HG02981 (cell line): Measurements from ENCODE around the gene FBXL17.
A peak's percentile ranks its signal among the peaks of the same experiment; 100 is the strongest.
"Not testable (repeated sequence)": the region's sequence is repeated elsewhere in the genome, so short reads cannot be mapped to it uniquely, and the experiment has no call there.

Source experiments
- ATAC-seq: cut with Tn5 transposase; IDR thresholded peaks from one replicate; pipeline ENCODE4 v1.9.1; 2021; ENCODE audit warnings: mild to moderate bottlenecking, moderate library complexity; ENCODE audit not compliant: unreplicated experiment

Gene FBXL17

GRCh38 chr5:108312258-108312657, 69.6 kb downstream of the FBXL17 start:
- ATAC-seq, result no peak

DNA sequence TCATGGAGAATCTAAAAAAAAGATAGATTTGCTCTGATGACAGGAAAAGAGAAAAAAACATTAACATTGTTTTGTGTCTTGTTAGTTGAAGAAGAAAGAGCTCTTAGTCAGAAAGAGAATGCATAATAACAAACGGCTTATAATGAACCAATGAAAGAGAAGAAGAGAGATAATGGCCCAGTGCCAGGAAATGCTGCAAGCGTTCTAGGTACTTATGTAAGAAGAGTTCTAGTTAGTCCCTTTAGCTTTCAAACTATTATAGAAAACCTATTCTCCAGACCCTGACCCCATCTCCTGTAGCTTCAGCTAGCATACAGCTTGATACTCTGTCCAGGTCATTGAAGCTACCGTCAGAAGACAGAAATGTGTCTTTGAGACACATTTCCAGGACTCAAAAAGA, 70.2 kb downstream of the FBXL17 start:
- ATAC-seq, result no peak

GRCh38 chr5:108303611-108304010, 78.3 kb downstream of the FBXL17 start:
- no peak for ATAC-seq

- ATAC-seq, result no peak
Measured at GRCh38 chr5:108303086-108303485, 78.8 kb downstream of the FBXL17 start.

DNA sequence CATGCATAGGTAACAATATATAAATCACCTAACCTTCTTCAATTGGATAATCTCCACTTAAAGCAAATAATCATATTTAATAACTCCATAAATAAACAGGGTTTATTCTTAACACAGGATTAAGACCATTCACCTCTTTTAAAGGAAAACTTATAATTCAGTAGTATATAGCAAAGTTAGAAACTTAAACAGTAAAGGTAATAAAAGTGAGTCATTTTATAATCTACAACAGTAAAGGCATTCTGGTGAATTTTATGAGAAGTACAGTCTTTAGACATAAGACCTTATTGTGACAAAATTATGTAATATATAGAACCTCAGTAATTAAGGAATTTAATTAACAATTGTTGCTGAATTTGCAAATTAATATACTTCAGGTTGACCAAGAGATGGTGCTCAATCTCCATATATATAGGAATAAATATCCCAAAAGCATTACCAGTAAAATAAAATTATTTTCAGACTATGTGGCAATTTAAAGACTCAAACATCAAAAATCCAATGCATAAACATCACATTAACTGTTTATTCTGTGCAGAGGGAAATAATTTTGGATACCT, 84.8 kb downstream of the FBXL17 start:
- no peak for ATAC-seq

DNA sequence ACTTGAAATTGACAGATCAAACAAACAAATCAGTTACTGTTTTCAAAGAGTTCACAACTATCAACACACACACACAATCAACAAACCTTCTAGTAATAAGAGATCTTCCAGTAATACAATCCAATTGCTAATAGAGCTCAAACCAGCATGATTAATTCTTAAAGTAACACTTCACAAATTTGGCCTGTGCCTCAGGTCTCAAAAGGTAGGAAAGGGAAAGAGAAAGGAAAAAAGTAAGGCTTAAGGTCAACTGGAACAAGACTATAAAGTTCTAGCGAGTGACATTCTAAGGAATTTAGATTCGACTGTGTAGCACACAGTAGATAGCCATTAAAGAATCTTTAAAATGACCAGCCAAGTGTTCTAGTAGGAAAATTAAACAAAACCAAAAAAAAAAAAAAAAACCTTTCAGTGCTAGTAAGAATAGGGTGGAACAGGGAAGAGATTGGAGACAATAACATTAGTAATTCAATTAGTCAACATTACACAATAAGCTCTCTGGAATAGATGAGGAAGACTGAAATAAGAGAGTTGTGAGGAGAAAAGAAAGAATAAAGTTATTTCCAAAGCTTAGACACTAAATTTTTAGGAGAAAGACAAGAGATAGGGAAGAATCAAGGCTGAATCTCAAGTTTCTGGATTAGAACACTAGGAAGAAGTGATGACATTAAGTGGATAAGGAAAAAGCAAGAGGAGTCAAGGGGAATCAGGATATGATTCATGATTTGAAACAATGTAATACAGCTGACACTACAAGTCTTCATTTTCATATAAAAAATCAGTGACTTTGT, 86.1 kb downstream of the FBXL17 start:
- ATAC-seq, result no peak

- ATAC-seq, result no peak
Measured at GRCh38 chr5:108280960-108281569, 100.8 kb downstream of the FBXL17 start.

GRCh38 chr5:108280248-108280647, 101.7 kb downstream of the FBXL17 start:
- ATAC-seq, result no peak

- no peak for ATAC-seq
Measured at GRCh38 chr5:108278285-108279240, 103.3 kb downstream of the FBXL17 start.

GRCh38 chr5:108276187-108277050, 105.5 kb downstream of the FBXL17 start:
- no peak for ATAC-seq

DNA sequence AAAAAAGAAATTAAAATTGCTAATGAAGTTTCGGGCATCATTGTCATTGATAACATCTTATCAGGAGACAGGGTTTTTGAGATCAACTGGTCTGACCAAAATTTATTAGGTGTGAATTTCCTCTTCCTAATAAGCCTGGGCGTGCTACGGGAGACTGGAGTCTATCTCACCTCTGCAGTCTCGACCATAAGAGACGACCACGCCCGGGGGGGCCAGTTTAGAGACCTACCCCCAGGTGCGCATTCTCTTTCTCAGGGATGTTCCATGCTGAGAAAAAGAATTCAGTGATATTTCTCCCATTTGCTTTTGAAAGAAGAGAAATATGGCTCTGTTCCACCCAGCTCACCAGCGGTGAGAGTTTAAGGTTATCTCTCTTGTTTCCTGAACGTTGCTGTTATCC, 107.8 kb downstream of the FBXL17 start:
- not testable (repeated sequence) for ATAC-seq

- no peak for ATAC-seq
Measured at GRCh38 chr5:108271127-108271526, 110.8 kb downstream of the FBXL17 start.

DNA sequence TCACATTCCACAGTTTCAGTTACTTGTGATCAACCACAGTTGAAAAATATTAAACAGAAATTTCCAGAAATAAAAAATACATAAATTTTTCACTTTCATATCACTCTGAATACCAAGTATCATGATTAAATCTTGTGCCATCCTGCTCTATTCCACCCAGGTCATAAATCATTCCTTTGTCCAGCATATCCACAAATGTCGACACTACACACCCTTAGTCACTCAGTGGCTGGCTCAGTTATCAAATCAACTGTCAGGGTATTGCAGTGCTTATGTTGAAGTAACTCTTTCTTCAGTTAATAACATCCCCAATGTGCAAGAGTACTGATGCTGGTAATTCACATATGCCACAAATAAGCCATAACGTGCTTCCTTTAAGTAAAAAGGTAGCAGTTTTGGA, 115.7 kb downstream of the FBXL17 start:
- ATAC-seq, result no peak

DNA sequence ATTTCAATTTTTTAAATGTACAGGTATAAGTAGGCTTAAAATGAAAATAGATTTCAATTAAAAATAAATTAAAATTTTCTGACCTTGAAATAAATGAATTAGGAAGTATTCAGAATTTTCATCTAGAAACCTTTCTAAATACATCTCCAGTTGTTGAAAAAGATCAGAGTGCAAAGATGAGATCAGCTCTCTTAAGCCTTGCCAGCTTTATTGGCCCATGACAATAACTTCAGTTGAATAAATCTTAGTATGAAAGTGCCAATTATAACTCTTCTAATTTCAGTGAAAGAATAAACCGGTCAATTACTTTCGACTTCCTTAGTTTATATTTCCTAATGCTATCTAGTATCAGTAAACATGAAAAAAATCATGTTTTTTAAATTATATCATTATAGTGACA, 117.4 kb downstream of the FBXL17 start:
- ATAC-seq, result no peak

GRCh38 chr5:108263338-108263737, 118.6 kb downstream of the FBXL17 start:
- no peak for ATAC-seq

DNA sequence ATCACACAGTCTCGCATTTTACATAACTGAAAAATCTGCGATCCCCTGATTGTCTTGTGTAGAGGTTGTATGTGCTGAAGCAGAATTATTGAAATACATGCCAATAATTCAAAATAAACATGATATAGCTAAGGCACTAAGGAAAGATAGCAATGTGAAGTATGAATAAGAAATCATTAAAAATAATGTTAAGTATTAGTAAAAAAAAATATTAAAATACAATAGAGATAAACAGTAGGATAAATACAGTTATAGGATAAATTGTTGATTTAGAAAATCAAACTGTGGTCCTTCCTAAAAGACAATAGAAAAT, 121.1 kb downstream of the FBXL17 start:
- no peak for ATAC-seq

- peak; percentile 95 for ATAC-seq
Measured at GRCh38 chr5:108260117-108260857, 121.6 kb downstream of the FBXL17 start.

GRCh38 chr5:108259306-108259705, 122.6 kb downstream of the FBXL17 start:
- ATAC-seq, result no peak

GRCh38 chr5:108257996-108258395, 123.9 kb downstream of the FBXL17 start:
- ATAC-seq, result no peak

DNA sequence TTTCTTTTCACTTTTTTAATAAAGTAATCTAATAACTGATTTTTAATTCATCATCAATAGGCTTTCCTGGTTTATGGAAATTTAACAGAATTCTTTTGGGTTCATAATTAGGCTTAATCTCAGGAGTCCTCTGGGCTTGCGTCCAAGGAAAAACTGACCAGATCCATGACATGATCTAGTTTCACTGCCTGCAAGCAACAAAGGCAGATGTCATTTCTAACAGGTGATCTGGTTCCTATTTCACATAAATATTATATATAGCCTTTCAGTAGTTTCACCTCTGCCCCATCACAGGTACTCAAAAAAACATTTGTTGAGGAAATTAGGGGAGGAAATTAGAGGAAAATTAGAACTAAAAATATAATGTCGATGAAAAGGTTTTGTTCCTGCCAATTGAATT, 126.4 kb downstream of the FBXL17 start:
- no peak for ATAC-seq
